ENCODE results near the gene ADAM33. TPM values are rescaled to one million over a fixed set of nuclear protein-coding genes. Genes with fewer than 3 reads are reported as not detected.

Gene ADAM33
- total and polyA plus RNA-seq, 8 donors, result 4.6 to 143 (median 28.3) TPM

DNA sequence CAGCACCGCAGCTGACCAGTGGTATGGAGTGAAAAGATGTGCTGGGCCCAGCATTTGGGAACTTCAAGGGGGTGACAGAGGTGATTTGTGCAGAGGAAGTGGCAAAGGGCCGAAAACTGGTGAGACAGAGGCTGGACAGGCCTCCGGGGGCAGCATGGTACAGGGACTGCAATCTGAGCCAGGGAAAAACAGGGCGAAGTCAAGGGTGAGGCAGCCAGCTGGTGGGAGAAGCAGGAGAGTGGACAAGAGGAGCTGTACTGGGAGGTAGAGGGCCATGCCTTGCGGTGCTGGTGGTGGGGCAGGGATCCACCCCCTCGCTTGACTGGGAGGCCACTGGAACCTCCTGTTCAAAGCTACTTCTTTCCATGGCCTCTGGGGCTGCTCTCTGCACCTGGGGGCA is 11.3 kb downstream of the ADAM33 start:
- H3K9me3 ChIP-seq, result no peaks in the 10 kb centered on the region
- intact Hi-C loops (cut with DNase I; ENCODE audit: low total_unique reads), result loop anchor here (10.0 kb wide), 2 partner anchors 94 to 424 kb away; partner anchors contain the start of gene ADISSP
- DNase-seq, result no peak
- H3K27ac ChIP-seq, result no peak overlapping the region
- H3K27me3 ChIP-seq, result peaks cover 0 to 60% (median 39%) of the 10 kb centered on the region in 3 donors
- TF ChIP-seq CTCF (IDR thresholded peaks at IDR 0.05) (no peak), POLR2AphosphoS5 (IDR thresholded peaks at IDR 0.05) (no peak), POLR2A (IDR thresholded peaks at IDR 0.05) (no peak)
- 40 to 57% (median 49%) methylated on average over 4 to 6 of the region's 6 CpGs for WGBS, 5 donors
- H3K36me3 ChIP-seq, result peaks cover 0 to 55% (median 24%) of the 10 kb centered on the region in 4 donors
- H3K4me3 ChIP-seq, result no peak overlapping the region
- H3K4me1 ChIP-seq, result peaks cover 0 to 25% (median 14%) of the 10 kb centered on the region in 4 donors

- Histone ChIP-seq H3K9me3 (no peaks in the 10 kb centered on the region), H3K27me3 (peaks cover 0 to 54% (median 38%) of the 10 kb centered on the region in 3 donors), H3K27ac (no peak overlapping the region), H3K4me1 (peaks cover 0 to 26% (median 14%) of the 10 kb centered on the region in 4 donors), H3K4me3 (no peak overlapping the region), H3K36me3 (peaks cover 0 to 50% (median 21%) of the 10 kb centered on the region in 4 donors)
- TF ChIP-seq EP300 (IDR thresholded peaks at IDR 0.05) (no peak), POLR2A (IDR thresholded peaks at IDR 0.05) (no peak), POLR2AphosphoS5 (IDR thresholded peaks at IDR 0.05) (no peak), CTCF (IDR thresholded peaks at IDR 0.05) (no peak)
- intact Hi-C loops (cut with DNase I; ENCODE audit: low total_unique reads), result loop anchor here (10.0 kb wide), 2 partner anchors 95 to 425 kb away; partner anchors contain the start of gene ADISSP
- WGBS, 5 donors, result 71 to 81% (median 78%) methylated on average over 13 of the region's 13 CpGs
- DNase-seq, result no peak
These were observed 12.0 kb downstream of the ADAM33 start for GRCh38 chr20:3669710-3670367.

GRCh38 chr20:3667434-3668037 is 14.3 kb downstream of the ADAM33 start:
- Histone ChIP-seq H3K27ac (no peak overlapping the region), H3K4me3 (no peak overlapping the region), H3K36me3 (peaks cover 0 to 27% (median 12%) of the 10 kb centered on the region in 4 donors), H3K9me3 (no peaks in the 10 kb centered on the region), H3K27me3 (peaks cover 0 to 40% (median 21%) of the 10 kb centered on the region in 3 donors), H3K4me1 (peaks cover 0 to 17% (median 10%) of the 10 kb centered on the region in 4 donors)
- WGBS, 5 donors, result 84 to 93% (median 91%) methylated on average over 7 to 8 of the region's 8 CpGs
- no peak for DNase-seq
- intact Hi-C loops (cut with DNase I; ENCODE audit: low total_unique reads), result no loop called here
- TF ChIP-seq POLR2A (IDR thresholded peaks at IDR 0.05) (no peak), CTCF (IDR thresholded peaks at IDR 0.05) (no peak), POLR2AphosphoS5 (IDR thresholded peaks at IDR 0.05) (no peak), EP300 (IDR thresholded peaks at IDR 0.05) (no peak)

DNA sequence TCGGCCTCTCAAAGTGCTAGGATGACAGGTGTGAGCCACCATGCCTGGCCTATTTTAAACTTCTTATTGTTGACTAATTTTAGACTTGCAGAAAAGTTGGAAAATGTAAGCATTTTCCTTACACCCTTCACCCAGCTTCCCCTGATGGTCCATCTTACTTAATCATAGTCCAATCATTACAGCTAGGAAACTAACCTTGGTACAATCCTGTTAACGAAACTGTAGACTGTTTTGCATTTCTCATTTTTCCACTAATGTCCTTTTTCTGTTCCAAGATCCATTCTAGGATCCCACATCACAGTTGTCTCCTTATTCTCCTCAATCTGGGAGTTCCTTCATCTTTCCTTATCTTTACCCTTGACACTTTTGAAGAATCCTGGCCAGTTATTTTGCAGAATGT is 18.0 kb downstream of the ADAM33 start:
- DNase-seq, result no peak
- no peaks in the 10 kb centered on the region for H3K36me3 ChIP-seq
- H3K4me3 ChIP-seq, result no peak overlapping the region
- no peak overlapping the region for H3K27ac ChIP-seq
- peaks cover 8 to 25% (median 16%) of the 10 kb centered on the region in 4 donors for H3K4me1 ChIP-seq
- 69 to 87% (median 79%) methylated on average over 2 of the region's 2 CpGs for WGBS, 5 donors
- peaks cover 9 to 47% (median 38%) of the 10 kb centered on the region in 3 donors for H3K27me3 ChIP-seq
- no peak for TF ChIP-seq EP300 (IDR thresholded peaks at IDR 0.05)
- no peak for TF ChIP-seq CTCF (IDR thresholded peaks at IDR 0.05)
- TF ChIP-seq POLR2A (IDR thresholded peaks at IDR 0.05), result no peak
- TF ChIP-seq POLR2AphosphoS5 (IDR thresholded peaks at IDR 0.05), result no peak
- H3K9me3 ChIP-seq, result no peaks in the 10 kb centered on the region
- intact Hi-C loops (cut with DNase I; ENCODE audit: low total_unique reads), result no loop called here
